Common myeloid progenitor, CD34-positive (primary cell): ENCODE results near the gene SWSAP1.

ENCODE experiments used
- CTCF ChIA-PET: fragments of 350-600 bp; sonication (Branson Sonifier 250); formaldehyde crosslinking; loops from one replicate; lab custom pipeline; 2021; ENCODE audit warnings: antibody characterized with exemption; lab: Charles Lee
- POLR2A ChIA-PET: fragments of 350-600 bp; sonication (Branson Sonifier 250); formaldehyde crosslinking; loops from one replicate; lab custom pipeline; 2021; ENCODE audit warnings: antibody characterized with exemption; lab: Charles Lee
- DNase-seq, 3 donors: peaks; one replicate each; pipeline versions ENCODE4 v3.0.0 to v3.0.0-alpha.2; 2013
- H3K27ac ChIP-seq, 2 experiments: 1 replicate in 1 of 2; 2 replicates in 1 of 2; pipeline ENCODE4 v1.7.0; 2013; ENCODE audit warnings: inconsistent platforms in 2 of 2, low read length in 2 of 2, mild to moderate bottlenecking in 2 of 2, low read depth in 1 of 2, moderate library complexity in 1 of 2; ENCODE audit not compliant: severe bottlenecking in 2 of 2, insufficient read depth in 1 of 2, poor library complexity in 1 of 2
- H3K27me3 ChIP-seq, 5 experiments: replicated peaks in 2 of 5; 1 replicate in 3 of 5; 2 replicates in 2 of 5; pipeline versions ENCODE4 v1.6.1 to v1.7.0; 2013; ENCODE audit warnings: low read length in 4 of 5, mild to moderate bottlenecking in 2 of 5, moderate library complexity in 2 of 5, inconsistent platforms in 1 of 5; ENCODE audit not compliant: insufficient read depth in 5 of 5, control insufficient read depth in 4 of 5
- H3K36me3 ChIP-seq, 4 experiments: 1 replicate in 2 of 4; 2 replicates in 2 of 4; pipeline versions ENCODE4 v1.6.1 to v1.7.0; 2013; ENCODE audit warnings: low read length in 3 of 4, control low read depth in 1 of 4, mild to moderate bottlenecking in 1 of 4; ENCODE audit not compliant: control insufficient read depth in 4 of 4, insufficient read depth in 4 of 4
- H3K4me1 ChIP-seq, 4 experiments: 1 replicate in 3 of 4; 2 replicates in 1 of 4; pipeline versions ENCODE4 v1.6.1 to v1.7.1; 2013; ENCODE audit warnings: low read length in 3 of 4, mild to moderate bottlenecking in 3 of 4, control low read depth in 1 of 4, inconsistent platforms in 1 of 4, moderate library complexity in 1 of 4; ENCODE audit not compliant: control insufficient read depth in 4 of 4, insufficient read depth in 4 of 4; ENCODE audit errors: control extremely low read depth in 1 of 4
- H3K4me3 ChIP-seq, 7 experiments: 1 replicate in 4 of 7; 2 replicates in 3 of 7; pipeline versions ENCODE4 v1.5.1 to v1.7.0; 2013; ENCODE audit warnings: mild to moderate bottlenecking in 7 of 7, low read length in 6 of 7, moderate library complexity in 6 of 7, inconsistent platforms in 2 of 7, low read depth in 2 of 7, control low read depth in 1 of 7; ENCODE audit not compliant: insufficient read depth in 4 of 7, control insufficient read depth in 1 of 7; ENCODE audit errors: extremely low read depth in 1 of 7
- H3K9me3 ChIP-seq, 5 experiments: 1 replicate in 4 of 5; 2 replicates in 1 of 5; pipeline versions ENCODE4 v1.6.1 to v1.7.1; 2013; ENCODE audit warnings: low read length in 4 of 5, mild to moderate bottlenecking in 2 of 5, inconsistent platforms in 1 of 5, low read depth in 1 of 5, moderate library complexity in 1 of 5; ENCODE audit not compliant: control insufficient read depth in 4 of 5, insufficient read depth in 2 of 5; ENCODE audit errors: control extremely low read depth in 1 of 5
- WGBS: methylation state at CpG from one replicate; pipeline ENCODE4 v1.1.5; 2013; ENCODE audit not compliant: insufficient coverage; 5-methylcytosine and 5-hydroxymethylcytosine counted together

The SWSAP1 gene

GRCh38 chr19:11361771-11362731 lies 12.4 kb upstream of the SWSAP1 start:
- Histone ChIP-seq H3K4me1 (peaks cover 0 to 2% (median 0%) of the 10 kb centered on the region in 4 experiments), H3K36me3 (peaks cover 0 to 32% (median 6%) of the 10 kb centered on the region in 4 experiments), H3K27me3 (no peaks in the 10 kb centered on the region), H3K27ac (no peak overlapping the region), H3K9me3 (no peaks in the 10 kb centered on the region), H3K4me3 (no peak overlapping the region)
- POLR2A ChIA-PET = interaction anchor here (1.1 kb wide), 1 partner anchor 12 kb away, joined by 3 read pairs; the partner anchor contains the start of gene SWSAP1
- CTCF ChIA-PET = interaction anchor here (0.9 to 1.5 kb wide), 4 partner anchors 12 to 68 kb away, joined by 3 to 4 read pairs (median 3); partner anchors contain the start of genes RAB3D and SWSAP1
- DNase-seq = no peak
- 97% methylated on average over 31 of the region's 35 CpGs for WGBS

GRCh38 chr19:11363881-11364280 lies 10.6 kb upstream of the SWSAP1 start:
- POLR2A ChIA-PET = no interaction called here
- H3K4me3 ChIP-seq = no peak overlapping the region
- CTCF ChIA-PET = interaction anchor here (1.0 kb wide), 1 partner anchor 20 kb away, joined by 3 read pairs; the partner anchor contains the start of gene EPOR

GRCh38 chr19:11364296-11364904 lies 10.1 kb upstream of the SWSAP1 start:
- Histone ChIP-seq H3K27me3 (no peaks in the 10 kb centered on the region), H3K4me1 (no peaks in the 10 kb centered on the region), H3K27ac (no peak overlapping the region), H3K9me3 (no peaks in the 10 kb centered on the region), H3K36me3 (peaks cover 0 to 43% (median 11%) of the 10 kb centered on the region in 4 experiments), H3K4me3 (no peak overlapping the region)
- ChIA-PET CTCF (no interaction called here), POLR2A (no interaction called here)
- WGBS = 96% methylated on average over 24 of the region's 28 CpGs
- DNase-seq = no peak

More at GRCh38 chr19:11363881-11364280, 10.6 kb upstream of the SWSAP1 start:
- H3K27ac ChIP-seq = no peak overlapping the region
- 95% methylated on average over 8 of the region's 10 CpGs for WGBS
- no peaks in the 10 kb centered on the region for H3K9me3 ChIP-seq
- no peak for DNase-seq
- no peaks in the 10 kb centered on the region for H3K4me1 ChIP-seq
- peaks cover 0 to 41% (median 7%) of the 10 kb centered on the region in 4 experiments for H3K36me3 ChIP-seq
- no peaks in the 10 kb centered on the region for H3K27me3 ChIP-seq

- 100% methylated on average over 1 of the region's 5 CpGs for WGBS
- POLR2A ChIA-PET = no interaction called here
- no peaks in the 10 kb centered on the region for H3K27me3 ChIP-seq
- H3K36me3 ChIP-seq = peaks cover 0 to 46% (median 13%) of the 10 kb centered on the region in 4 experiments
- CTCF ChIA-PET = no interaction called here
- H3K27ac ChIP-seq = no peak overlapping the region
- H3K4me1 ChIP-seq = no peaks in the 10 kb centered on the region
- H3K9me3 ChIP-seq = no peaks in the 10 kb centered on the region
- no peak overlapping the region for H3K4me3 ChIP-seq
- no peak for DNase-seq
These were observed 9.5 kb upstream of the SWSAP1 start for GRCh38 chr19:11364935-11365334.

GRCh38 chr19:11365557-11366117 lies 8.8 kb upstream of the SWSAP1 start:
- DNase-seq = no peak
- peaks cover 0 to 47% (median 13%) of the 10 kb centered on the region in 4 experiments for H3K36me3 ChIP-seq
- H3K27ac ChIP-seq = no peak overlapping the region
- H3K4me1 ChIP-seq = no peaks in the 10 kb centered on the region
- POLR2A ChIA-PET = interaction anchor here (0.6 kb wide), 1 partner anchor 43 kb away, joined by 3 read pairs; no protein-coding TSS in a partner anchor
- H3K4me3 ChIP-seq = no peak overlapping the region
- 100% methylated on average over 1 of the region's 7 CpGs for WGBS
- H3K9me3 ChIP-seq = no peaks in the 10 kb centered on the region
- CTCF ChIA-PET = interaction anchor here (1.3 kb wide), 1 partner anchor 9 kb away, joined by 3 read pairs; the partner anchor contains the start of gene SWSAP1
- H3K27me3 ChIP-seq = no peaks in the 10 kb centered on the region

GRCh38 chr19:11367528-11367927 lies 6.9 kb upstream of the SWSAP1 start:
- Histone ChIP-seq H3K4me3 (no peak overlapping the region), H3K4me1 (no peaks in the 10 kb centered on the region), H3K36me3 (peaks cover 0 to 44% (median 13%) of the 10 kb centered on the region in 4 experiments), H3K27ac (no peak overlapping the region), H3K27me3 (no peaks in the 10 kb centered on the region), H3K9me3 (no peaks in the 10 kb centered on the region)
- no peak for DNase-seq
- POLR2A ChIA-PET = no interaction called here
- WGBS = 86% methylated on average over 2 of the region's 2 CpGs
- CTCF ChIA-PET = interaction anchor here (0.7 to 2.8 kb wide), 7 partner anchors 8 to 107 kb away, joined by 3 to 12 read pairs (median 3); no protein-coding TSS in a partner anchor
